Adrenal gland (tissue), 12 donors: ENCODE data around the gene EIF4G3. TPM values are rescaled to one million over a fixed set of nuclear protein-coding genes. Genes with fewer than 3 reads are reported as not detected.

ENCODE experiments used
- DNase-seq, 7 donors: peaks; one replicate each; pipeline ENCODE4 v3.0.0-alpha.2; 2019 to 2020
- H3K27ac ChIP-seq, 5 donors: fragments of 200-600 bp; sonication (generic) in 4 of 5; 1 replicate in 3 of 5; 2 replicates in 2 of 5; pipeline versions ENCODE4 v1.5.1 to v1.8.0; 2016 to 2020; ENCODE audit warnings: mild to moderate bottlenecking in 1 of 5
- H3K27me3 ChIP-seq: fragments of 200-600 bp; 2 replicates; pipeline ENCODE4 v1.8.0; 2021
- H3K36me3 ChIP-seq, 2 donors: fragments of 200-600 bp; replicated peaks in 1 of 2; 1 replicate in 1 of 2; 2 replicates in 1 of 2; pipeline versions ENCODE4 v1.5.1 to v1.8.0; 2018 to 2022
- H3K4me1 ChIP-seq, 2 donors: fragments of 200-600 bp; replicated peaks in 1 of 2; 1 replicate in 1 of 2; 2 replicates in 1 of 2; pipeline versions ENCODE4 v1.5.1 to v1.8.0; 2018 to 2021
- H3K4me3 ChIP-seq, 4 donors: fragments of 200-600 bp; sonication (generic) in 3 of 4; one replicate each; pipeline ENCODE4 v1.5.1; 2016 to 2018
- H3K9me3 ChIP-seq, 3 donors: fragments of 200-600 bp; sonication (generic) in 1 of 3; replicated peaks in 1 of 3; 1 replicate in 2 of 3; 2 replicates in 1 of 3; pipeline versions ENCODE4 v1.5.1 to v1.8.0; 2016 to 2021
- POLR2A ChIP-seq, 2 donors: fragments of 450-650 bp; IDR thresholded peaks; one replicate each; pipeline ENCODE4 v1.6.1; 2017; ENCODE audit warnings: antibody characterized with exemption in 2 of 2, mild to moderate bottlenecking in 2 of 2, moderate library complexity in 1 of 2
- WGBS, 4 donors: extraction: QIAGEN DNeasy Blood & Tissue Kit in 2 of 4; methylation state at CpG; one replicate each; pipeline versions ENCODE4 v1.1.5 to v1.1.7; 2013 to 2017; 5-methylcytosine and 5-hydroxymethylcytosine counted together
- intact Hi-C, 2 donors: fragments of 100-400 bp; cut with DNase I; formaldehyde crosslinking; loops; one replicate each; pipeline versions ENCODE4 v1.14.1 to v1.15.0; 2022 to 2023
- polyA plus RNA-seq, 3 donors: library from polyadenylated mRNA; stranded (reverse); fragments of 200-250 nt in 2 of 3; fragments of 350-450 nt in 1 of 3; fragmentation: Illumina TruSeq in 1 of 3; extraction: RNeasy Lipid Tissue Mini Kit (QIAGEN cat#74804) in 1 of 3; gene quantifications; one replicate each; pipeline ENCODE4 v1.2.3, GENCODE V29; 2013 to 2014
- total RNA-seq, 9 donors: library from RNA; depleted of rRNA in 4 of 9; stranded (reverse); fragments of >200 nt in 4 of 9; fragments of 120-200 nt in 1 of 9; fragmentation: NEBNext Ultra II Directional in 1 of 9; extraction: Animal tissue kit (Norgen Biotek cat#: 25700) in 1 of 9; gene quantifications; one replicate each; pipeline versions ENCODE4 v1.1.0 to v1.2.4, GENCODE V29; 2013 to 2023
- TF ChIP-seq, protein P1 (sequence below), 6 experiments: fragments of 450-650 bp in 4 of 6; fragments of 200-600 bp in 2 of 6; sonication (generic) in 1 of 6; IDR thresholded peaks; 1 replicate in 5 of 6; 2 replicates in 1 of 6; pipeline versions ENCODE4 v1.5.1 to v1.8.0; 2016 to 2021; ENCODE audit warnings: antibody characterized with exemption in 6 of 6, mild to moderate bottlenecking in 2 of 6, moderate library complexity in 1 of 6
- donor health status: healthy with polysubstance abuse.
- donor health status: Bipolar disorder and iron deficiency.
- donor health status: DM: yes; HTN: yes; CAD: no.
- donor health status: DM: no; HTN: no; CAD: no.
- donor health status: DM: no; HTN: no; CAD: no.
- donor health status: DM: yes; HTN: yes; CAD: no.

The EIF4G3 gene
- total and polyA plus RNA-seq, 12 donors = 30.7 to 58.7 (median 51.6) TPM

- no peak overlapping the region for H3K4me3 ChIP-seq
- no peak for TF ChIP-seq POLR2A (IDR thresholded peaks at IDR 0.05)
- TF ChIP-seq, protein P1, sequence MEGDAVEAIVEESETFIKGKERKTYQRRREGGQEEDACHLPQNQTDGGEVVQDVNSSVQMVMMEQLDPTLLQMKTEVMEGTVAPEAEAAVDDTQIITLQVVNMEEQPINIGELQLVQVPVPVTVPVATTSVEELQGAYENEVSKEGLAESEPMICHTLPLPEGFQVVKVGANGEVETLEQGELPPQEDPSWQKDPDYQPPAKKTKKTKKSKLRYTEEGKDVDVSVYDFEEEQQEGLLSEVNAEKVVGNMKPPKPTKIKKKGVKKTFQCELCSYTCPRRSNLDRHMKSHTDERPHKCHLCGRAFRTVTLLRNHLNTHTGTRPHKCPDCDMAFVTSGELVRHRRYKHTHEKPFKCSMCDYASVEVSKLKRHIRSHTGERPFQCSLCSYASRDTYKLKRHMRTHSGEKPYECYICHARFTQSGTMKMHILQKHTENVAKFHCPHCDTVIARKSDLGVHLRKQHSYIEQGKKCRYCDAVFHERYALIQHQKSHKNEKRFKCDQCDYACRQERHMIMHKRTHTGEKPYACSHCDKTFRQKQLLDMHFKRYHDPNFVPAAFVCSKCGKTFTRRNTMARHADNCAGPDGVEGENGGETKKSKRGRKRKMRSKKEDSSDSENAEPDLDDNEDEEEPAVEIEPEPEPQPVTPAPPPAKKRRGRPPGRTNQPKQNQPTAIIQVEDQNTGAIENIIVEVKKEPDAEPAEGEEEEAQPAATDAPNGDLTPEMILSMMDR (IDR thresholded peaks at IDR 0.05) = no peak
- H3K27ac ChIP-seq = no peak overlapping the region
- DNase-seq = no peak
- H3K9me3 ChIP-seq = no peaks in the 10 kb centered on the region
- WGBS, 4 donors = 91 to 100% (median 98%) methylated on average over 1 of the region's 1 CpG
- no peaks in the 10 kb centered on the region for H3K36me3 ChIP-seq
- H3K4me1 ChIP-seq = peaks cover 0 to 10% of the 10 kb centered on the region in 2 donors
- intact Hi-C loops = loop anchor here (5.0 to 10.0 kb wide), 2 partner anchors 205 to 493 kb away; no protein-coding TSS in a partner anchor
- no peaks in the 10 kb centered on the region for H3K27me3 ChIP-seq
Observed at GRCh38 chr1:21189906-21190500, 13.3 kb upstream of the EIF4G3 start.

DNA sequence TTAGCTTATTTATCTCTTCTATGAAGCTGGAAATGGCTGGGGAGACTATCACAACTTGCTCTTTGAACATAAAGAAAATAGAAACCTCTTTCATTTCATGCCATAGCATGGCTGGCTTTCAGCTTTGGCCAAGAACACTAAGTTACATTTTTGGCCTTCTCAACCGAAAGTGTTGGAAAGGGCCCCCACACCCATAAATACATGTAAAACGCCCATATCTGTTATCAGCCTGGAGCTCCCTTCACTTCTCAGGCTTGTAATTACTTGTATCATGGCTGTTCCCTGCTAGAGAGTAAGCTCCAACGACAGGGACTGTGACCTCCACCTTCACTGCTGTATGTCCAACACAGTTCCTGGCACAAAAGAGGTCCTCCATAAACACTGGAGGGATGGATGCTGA, 12.7 kb upstream of the EIF4G3 start:
- WGBS, 4 donors = 72 to 89% (median 79%) methylated on average over 3 of the region's 3 CpGs
- H3K36me3 ChIP-seq = no peaks in the 10 kb centered on the region
- no peak overlapping the region for H3K27ac ChIP-seq
- DNase-seq = no peak
- H3K4me3 ChIP-seq = no peak overlapping the region
- TF ChIP-seq, protein P1 (IDR thresholded peaks at IDR 0.05) = no peak
- no peak for TF ChIP-seq POLR2A (IDR thresholded peaks at IDR 0.05)
- H3K4me1 ChIP-seq = peaks cover 0 to 10% of the 10 kb centered on the region in 2 donors
- intact Hi-C loops = loop anchor here in 1 of 2 donors (10.0 kb wide), 1 partner anchor 205 kb away; no protein-coding TSS in a partner anchor
- H3K27me3 ChIP-seq = no peaks in the 10 kb centered on the region
- no peaks in the 10 kb centered on the region for H3K9me3 ChIP-seq

GRCh38 chr1:21188235-21188634, 11.5 kb upstream of the EIF4G3 start:
- no peak for DNase-seq
- no peaks in the 10 kb centered on the region for H3K36me3 ChIP-seq
- H3K4me1 ChIP-seq = peaks cover 0 to 10% of the 10 kb centered on the region in 2 donors
- H3K4me3 ChIP-seq = no peak overlapping the region
- intact Hi-C loops = loop anchor here in 1 of 2 donors (10.0 kb wide), 1 partner anchor 203 kb away; no protein-coding TSS in a partner anchor
- H3K9me3 ChIP-seq = no peaks in the 10 kb centered on the region
- TF ChIP-seq, protein P1 (IDR thresholded peaks at IDR 0.05) = no peak
- no peak for TF ChIP-seq POLR2A (IDR thresholded peaks at IDR 0.05)
- H3K27me3 ChIP-seq = no peaks in the 10 kb centered on the region
- H3K27ac ChIP-seq = no peak overlapping the region
- 80 to 89% (median 86%) methylated on average over 3 of the region's 3 CpGs for WGBS, 4 donors

DNA sequence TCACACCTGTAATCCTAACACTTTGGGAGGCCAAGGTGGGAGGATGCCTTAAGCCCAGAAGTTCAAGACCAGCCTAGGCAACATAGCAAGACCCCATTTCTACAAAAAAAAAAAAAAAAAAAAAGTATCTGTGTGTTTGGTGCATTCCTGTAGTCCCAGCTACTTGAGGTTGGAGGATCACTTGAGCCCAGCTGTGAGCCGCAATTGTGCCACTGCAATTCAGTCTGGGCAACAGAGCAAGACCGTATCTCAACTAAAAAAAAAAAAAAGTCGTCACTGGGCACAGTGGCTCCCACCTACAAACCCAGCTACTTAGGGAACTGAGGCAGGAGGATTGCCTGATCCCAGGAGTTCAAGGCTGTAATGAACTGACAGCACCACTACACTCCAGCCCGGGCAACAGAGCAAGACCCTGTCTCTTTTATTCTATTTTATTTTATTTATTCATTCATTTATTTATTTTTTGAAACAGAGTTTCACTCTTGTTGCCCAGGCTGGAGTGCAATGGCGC, 8.6 kb upstream of the EIF4G3 start:
- WGBS, 4 donors = 90 to 99% (median 92%) methylated on average over 5 of the region's 5 CpGs

More for the DNA sequence above, 8.6 kb upstream of the EIF4G3 start:
- no peak for DNase-seq
- Histone ChIP-seq H3K4me3 (no peak overlapping the region), H3K4me1 (no peaks in the 10 kb centered on the region), H3K27ac (no peak overlapping the region), H3K9me3 (no peaks in the 10 kb centered on the region), H3K36me3 (no peaks in the 10 kb centered on the region), H3K27me3 (no peaks in the 10 kb centered on the region)
- no peak for TF ChIP-seq POLR2A (IDR thresholded peaks at IDR 0.05)
- TF ChIP-seq, protein P1 (IDR thresholded peaks at IDR 0.05) = no peak
- intact Hi-C loops = loop anchor here in 1 of 2 donors (10.0 kb wide), 1 partner anchor 200 kb away; no protein-coding TSS in a partner anchor
